Measurements from ENCODE around the gene GAL3ST2. TPM values are rescaled to one million over a fixed set of nuclear protein-coding genes. Genes with fewer than 3 reads are reported as not detected.
"Not testable (repeated sequence)": the region's sequence is repeated elsewhere in the genome, so short reads cannot be mapped to it uniquely, and the experiment has no call there.

GAL3ST2 gene
- polyA plus RNA-seq, 1 of the 3 experiments (the other 2 are of a cell fraction) = 0.15 TPM

GRCh38 chr2:241741016-241741415, 35.6 kb upstream of the GAL3ST2 start:
- Histone ChIP-seq H3K9me3 (no peaks in the 10 kb centered on the region), H3K4me1 (ENCODE audit: control insufficient read depth in 1 of 2, insufficient read depth in 2 of 2, low read depth in 1 of 2, low read length in 1 of 2) (peaks cover 0 to 2% of the 10 kb centered on the region in 2 experiments; a peak in 1 of 4 replicates), H3K79me2 (ENCODE audit: insufficient read depth) (peaks cover 41% of the 10 kb centered on the region; the same call in 1 of the 2 replicates), H3K27me3 (ENCODE audit: insufficient read depth) (no peaks in the 10 kb centered on the region), H4K20me1 (ENCODE audit: insufficient read depth) (peaks cover 35% of the 10 kb centered on the region), H3K4me3 (ENCODE audit: low read depth in 2 of 2, low read length in 1 of 2) (no peak overlapping the region), H3K9ac (no peak overlapping the region), H3K36me3 (replicated peaks in 1 of 2; ENCODE audit: control insufficient read depth in 1 of 2, insufficient read depth in 2 of 2, low read length in 1 of 2) (peaks cover 23 to 29% of the 10 kb centered on the region in 2 experiments), H3K27ac (ENCODE audit: low read depth in 2 of 2, low read length in 1 of 2) (no peak overlapping the region), H3K4me2 (no peak overlapping the region), H2AFZ (ENCODE audit: low read depth) (no peak overlapping the region), H3F3A (replicated peaks; ENCODE audit: insufficient read depth) (no peaks in the 10 kb centered on the region), H3K9me2 (no peaks in the 10 kb centered on the region)
- 79% methylated on average over 10 of the region's 10 CpGs for WGBS (ENCODE audit: low lambda C conversion rate)
- TF ChIP-seq CHD2 (IDR thresholded peaks at IDR 0.05; ENCODE audit: low read length, partially characterized antibody) (no peak), POLR2AphosphoS5 (IDR thresholded peaks at IDR 0.05; ENCODE audit: low read depth, low read length) (no peak), TEAD4 (IDR thresholded peaks at IDR 0.05; ENCODE audit: borderline replicate concordance, insufficient read depth) (no peak)
- POLR2A ChIA-PET = no interaction called here
- CTCF ChIA-PET = interaction anchor here (2.1 kb wide), 1 partner anchor 138 kb away, joined by 7 read pairs; no protein-coding TSS in a partner anchor
- DNase-seq = no peak

- H3K4me2 ChIP-seq = no peak overlapping the region
- no peaks in the 10 kb centered on the region for H3F3A ChIP-seq (replicated peaks; ENCODE audit: insufficient read depth)
- H3K9me3 ChIP-seq = no peaks in the 10 kb centered on the region
- H3K36me3 ChIP-seq (replicated peaks in 1 of 2; ENCODE audit: control insufficient read depth in 1 of 2, insufficient read depth in 2 of 2, low read length in 1 of 2) = peaks cover 29 to 30% of the 10 kb centered on the region in 2 experiments
- no peak overlapping the region for H2AFZ ChIP-seq (ENCODE audit: low read depth)
- H3K79me2 ChIP-seq (ENCODE audit: insufficient read depth) = peaks cover 29% of the 10 kb centered on the region; the same call in 1 of the 2 replicates
- WGBS (ENCODE audit: low lambda C conversion rate) = 94% methylated on average over 10 of the region's 28 CpGs
- no peak overlapping the region for H3K9ac ChIP-seq
- no peak overlapping the region for H3K4me3 ChIP-seq (ENCODE audit: low read depth in 2 of 2, low read length in 1 of 2)
- H4K20me1 ChIP-seq (ENCODE audit: insufficient read depth) = peaks cover 35% of the 10 kb centered on the region
- ChIA-PET POLR2A (no interaction called here), CTCF (no interaction called here)
- H3K9me2 ChIP-seq = no peaks in the 10 kb centered on the region
- H3K27me3 ChIP-seq (ENCODE audit: insufficient read depth) = no peaks in the 10 kb centered on the region
- no peak for DNase-seq
- no peak overlapping the region for H3K27ac ChIP-seq (ENCODE audit: low read depth in 2 of 2, low read length in 1 of 2)
- TF ChIP-seq GATA2 (CRISPR knock-in tag; IDR thresholded peaks at IDR 0.05) (no peak), USF2 (IDR thresholded peaks at IDR 0.05; ENCODE audit: borderline replicate concordance, low read depth, low read length) (no peak), POLR2AphosphoS5 (IDR thresholded peaks at IDR 0.05; ENCODE audit: low read depth, low read length) (no peak), TAF1 (IDR thresholded peaks at IDR 0.05; ENCODE audit: borderline replicate concordance, low read depth, low read length) (no peak), MXI1 (IDR thresholded peaks at IDR 0.05; ENCODE audit: low read depth, low read length) (no peak), EZH2phosphoT487 (IDR thresholded peaks at IDR 0.05; ENCODE audit: borderline replicate concordance, low read depth) (no peak), PBX3 (IDR thresholded peaks at IDR 0.05) (no peak), FOXM1 (IDR thresholded peaks at IDR 0.05; ENCODE audit: low read depth) (no peak)
- peaks cover 0 to 2% of the 10 kb centered on the region in 2 experiments; a peak in 1 of 4 replicates for H3K4me1 ChIP-seq (ENCODE audit: control insufficient read depth in 1 of 2, insufficient read depth in 2 of 2, low read depth in 1 of 2, low read length in 1 of 2)
Observed at GRCh38 chr2:241742320-241742939, 34.2 kb upstream of the GAL3ST2 start.

GRCh38 chr2:241743008-241743407, 33.6 kb upstream of the GAL3ST2 start:
- H3K4me1 ChIP-seq (ENCODE audit: control insufficient read depth in 1 of 2, insufficient read depth in 2 of 2, low read depth in 1 of 2, low read length in 1 of 2); H3K27ac ChIP-seq (ENCODE audit: low read depth in 2 of 2, low read length in 1 of 2); DNase-seq; H3F3A ChIP-seq (replicated peaks; ENCODE audit: insufficient read depth); H3K9me2 ChIP-seq; H3K4me2 ChIP-seq; H3K27me3 ChIP-seq (ENCODE audit: insufficient read depth); H2AFZ ChIP-seq (ENCODE audit: low read depth); CTCF ChIA-PET; H3K9me3 ChIP-seq; POLR2A ChIA-PET; H3K4me3 ChIP-seq (ENCODE audit: low read depth in 2 of 2, low read length in 1 of 2); H3K9ac ChIP-seq: not testable (repeated sequence)
- Histone ChIP-seq H4K20me1 (ENCODE audit: insufficient read depth) (peaks cover 35% of the 10 kb centered on the region), H3K36me3 (replicated peaks in 1 of 2; ENCODE audit: control insufficient read depth in 1 of 2, insufficient read depth in 2 of 2, low read length in 1 of 2) (peaks cover 28 to 29% of the 10 kb centered on the region in 2 experiments), H3K79me2 (ENCODE audit: insufficient read depth) (peaks cover 23% of the 10 kb centered on the region; the same call in 1 of the 2 replicates)
- 96% methylated on average over 6 of the region's 15 CpGs for WGBS (ENCODE audit: low lambda C conversion rate)
